ENCODE measurements around the gene MRC2.

GRCh38 chr17:62665599-62665998, 38.1 kb downstream of the MRC2 start:
- TF ChIP-seq CTCF (IDR thresholded peaks at IDR 0.05; ENCODE audit: insufficient read depth, low read length) (no peak), POLR2AphosphoS5 (IDR thresholded peaks at IDR 0.05; ENCODE audit: low read depth) (no peak), GABPA (IDR thresholded peaks at IDR 0.05; ENCODE audit: low read depth) (no peak), REST (IDR thresholded peaks at IDR 0.05; ENCODE audit: insufficient replicate concordance, low read depth) (no peak)

All from HL-60 (cell line).